ENCODE results near the gene ZNF189. TPM values are rescaled to one million over a fixed set of nuclear protein-coding genes. Genes with fewer than 3 reads are reported as not detected.

The ZNF189 gene
- total RNA-seq, 1 experiment from 2014 or later: 15.8 TPM

DNA sequence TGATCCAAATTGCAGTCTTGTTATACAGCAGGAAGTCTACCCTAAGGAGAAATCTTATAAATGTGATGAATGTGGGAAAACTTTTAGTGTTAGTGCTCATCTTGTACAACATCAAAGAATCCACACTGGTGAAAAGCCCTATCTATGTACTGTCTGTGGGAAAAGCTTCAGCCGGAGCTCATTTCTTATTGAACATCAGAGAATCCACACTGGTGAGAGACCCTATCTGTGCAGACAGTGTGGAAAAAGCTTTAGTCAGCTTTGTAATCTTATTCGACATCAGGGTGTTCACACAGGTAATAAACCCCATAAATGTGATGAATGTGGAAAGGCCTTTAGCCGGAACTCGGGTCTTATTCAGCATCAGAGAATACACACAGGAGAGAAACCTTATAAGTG is 10.4 kb downstream of the ZNF189 start:
- Histone ChIP-seq H3K14ac (ENCODE audit: insufficient read depth, low read length) (no peak overlapping the region), H3T11ph (ENCODE audit: low read length) (no peak overlapping the region), H3K27ac (ENCODE audit: insufficient read length, low read depth, low read length) (no peak overlapping the region), H3K23me2 (ENCODE audit: insufficient read length, low read depth, low read length, poor library complexity, severe bottlenecking) (no peaks in the 10 kb centered on the region), H3K18ac (ENCODE audit: insufficient read length, low read depth, low read length) (no peak overlapping the region), H3K9me3 (ENCODE audit: control insufficient read depth, low read depth, low read length) (peaks cover 44% of the 10 kb centered on the region), H4K8ac (replicated peaks; ENCODE audit: insufficient read length, low read depth, low read length) (no peak overlapping the region), H4K20me1 (ENCODE audit: control insufficient read depth, insufficient read depth, insufficient read length) (no peaks in the 10 kb centered on the region), H2BK5ac (ENCODE audit: insufficient read length, low read length) (no peak overlapping the region), H4K5ac (ENCODE audit: insufficient read length, low read depth, low read length) (no peak overlapping the region), H3K79me1 (ENCODE audit: insufficient read depth, low read depth, low read length, poor library complexity, severe bottlenecking) (no peaks in the 10 kb centered on the region), H3K4me2 (ENCODE audit: insufficient read depth, insufficient read length, low read length) (no peak overlapping the region), H3K79me2 (ENCODE audit: insufficient read depth, low read length) (no peaks in the 10 kb centered on the region), H2BK120ac (ENCODE audit: low read depth, low read length, poor library complexity, severe bottlenecking) (no peak overlapping the region), H3K9ac (ENCODE audit: extremely low read depth, insufficient read length, low read length) (no peak overlapping the region), H2AK5ac (ENCODE audit: insufficient read length, low read length) (no peak overlapping the region), H2BK15ac (ENCODE audit: low read depth, low read length) (no peak overlapping the region), H2BK12ac (ENCODE audit: insufficient read length, low read depth, low read length) (no peak overlapping the region), H2AFZ (ENCODE audit: low read length) (no peak overlapping the region), H3K23ac (ENCODE audit: insufficient read length, low read depth, low read length) (no peak overlapping the region), H3K4me1 (ENCODE audit: insufficient read depth, low read length) (no peaks in the 10 kb centered on the region), H2BK20ac (ENCODE audit: low read depth, low read length, poor library complexity, severe bottlenecking) (no peak overlapping the region), H3K27me3 (ENCODE audit: insufficient read depth, low read length) (no peaks in the 10 kb centered on the region), H3K4ac (ENCODE audit: low read depth, low read length) (no peak overlapping the region), H3K56ac (ENCODE audit: insufficient read length, low read depth, low read length) (no peak overlapping the region), H4K91ac (ENCODE audit: insufficient read length, low read depth, low read length) (no peak overlapping the region)
- no peak for DNase-seq
- Mint-ChIP-seq H3K36me3 (ENCODE audit: insufficient read depth in 1 of 3, low read depth in 3 of 3) (peaks cover 70 to 82% (median 74%) of the 10 kb centered on the region in 3 experiments), H3K4me3 (no peak overlapping the region), H3K27ac (no peak overlapping the region), H3K4me1 (no peaks in the 10 kb centered on the region), H3K9me3 (peaks cover 73 to 79% of the 10 kb centered on the region in 2 experiments), H3K27me3 (ENCODE audit: low read depth) (no peaks in the 10 kb centered on the region; the same call in none of the 2 replicates)
- WGBS (ENCODE audit: extremely low coverage, insufficient read length, low lambda C conversion rate): no CpG with 5 or more reads among the region's 4 CpGs
- TF ChIP-seq, protein P1, sequence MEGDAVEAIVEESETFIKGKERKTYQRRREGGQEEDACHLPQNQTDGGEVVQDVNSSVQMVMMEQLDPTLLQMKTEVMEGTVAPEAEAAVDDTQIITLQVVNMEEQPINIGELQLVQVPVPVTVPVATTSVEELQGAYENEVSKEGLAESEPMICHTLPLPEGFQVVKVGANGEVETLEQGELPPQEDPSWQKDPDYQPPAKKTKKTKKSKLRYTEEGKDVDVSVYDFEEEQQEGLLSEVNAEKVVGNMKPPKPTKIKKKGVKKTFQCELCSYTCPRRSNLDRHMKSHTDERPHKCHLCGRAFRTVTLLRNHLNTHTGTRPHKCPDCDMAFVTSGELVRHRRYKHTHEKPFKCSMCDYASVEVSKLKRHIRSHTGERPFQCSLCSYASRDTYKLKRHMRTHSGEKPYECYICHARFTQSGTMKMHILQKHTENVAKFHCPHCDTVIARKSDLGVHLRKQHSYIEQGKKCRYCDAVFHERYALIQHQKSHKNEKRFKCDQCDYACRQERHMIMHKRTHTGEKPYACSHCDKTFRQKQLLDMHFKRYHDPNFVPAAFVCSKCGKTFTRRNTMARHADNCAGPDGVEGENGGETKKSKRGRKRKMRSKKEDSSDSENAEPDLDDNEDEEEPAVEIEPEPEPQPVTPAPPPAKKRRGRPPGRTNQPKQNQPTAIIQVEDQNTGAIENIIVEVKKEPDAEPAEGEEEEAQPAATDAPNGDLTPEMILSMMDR (conservative IDR thresholded peaks at IDR 0.05): no peak
